Vagina (tissue), 2 donors: ENCODE measurements around the gene RCAN2.

Source experiments
- POLR2A ChIP-seq, 2 donors: fragments of 450-650 bp; IDR thresholded peaks; one replicate each; pipeline ENCODE4 v1.6.1; 2017; ENCODE audit warnings: antibody characterized with exemption in 2 of 2, mild to moderate bottlenecking in 2 of 2, moderate library complexity in 2 of 2
- TF ChIP-seq, protein P1 (sequence below), 3 experiments: fragments of 450-650 bp in 2 of 3; fragments of 200-600 bp in 1 of 3; sonication (generic) in 1 of 3; IDR thresholded peaks; one replicate each; pipeline ENCODE4 v1.5.1; 2017 to 2019; ENCODE audit warnings: antibody characterized with exemption in 3 of 3, mild to moderate bottlenecking in 2 of 3, moderate library complexity in 2 of 3

DNA sequence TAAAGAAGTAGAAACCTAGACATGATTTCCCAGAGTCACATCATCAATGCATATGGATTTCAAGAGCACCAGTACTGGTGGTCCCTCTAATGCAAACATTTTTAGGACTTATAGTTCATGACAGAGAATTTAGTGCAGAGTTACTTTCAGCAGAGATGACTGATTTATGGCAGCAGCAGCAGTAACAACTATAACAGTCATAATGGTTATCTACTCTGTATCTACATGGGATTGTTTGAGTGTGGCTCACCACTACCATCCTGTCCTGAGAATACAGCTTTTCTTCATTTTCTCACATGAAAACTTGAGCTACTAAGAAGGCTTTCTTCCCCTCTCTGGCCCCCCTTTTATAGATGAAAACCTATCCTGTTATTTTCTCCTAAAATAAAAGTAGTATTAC, 192.0 kb downstream of the RCAN2 start:
- TF ChIP-seq, protein P1, sequence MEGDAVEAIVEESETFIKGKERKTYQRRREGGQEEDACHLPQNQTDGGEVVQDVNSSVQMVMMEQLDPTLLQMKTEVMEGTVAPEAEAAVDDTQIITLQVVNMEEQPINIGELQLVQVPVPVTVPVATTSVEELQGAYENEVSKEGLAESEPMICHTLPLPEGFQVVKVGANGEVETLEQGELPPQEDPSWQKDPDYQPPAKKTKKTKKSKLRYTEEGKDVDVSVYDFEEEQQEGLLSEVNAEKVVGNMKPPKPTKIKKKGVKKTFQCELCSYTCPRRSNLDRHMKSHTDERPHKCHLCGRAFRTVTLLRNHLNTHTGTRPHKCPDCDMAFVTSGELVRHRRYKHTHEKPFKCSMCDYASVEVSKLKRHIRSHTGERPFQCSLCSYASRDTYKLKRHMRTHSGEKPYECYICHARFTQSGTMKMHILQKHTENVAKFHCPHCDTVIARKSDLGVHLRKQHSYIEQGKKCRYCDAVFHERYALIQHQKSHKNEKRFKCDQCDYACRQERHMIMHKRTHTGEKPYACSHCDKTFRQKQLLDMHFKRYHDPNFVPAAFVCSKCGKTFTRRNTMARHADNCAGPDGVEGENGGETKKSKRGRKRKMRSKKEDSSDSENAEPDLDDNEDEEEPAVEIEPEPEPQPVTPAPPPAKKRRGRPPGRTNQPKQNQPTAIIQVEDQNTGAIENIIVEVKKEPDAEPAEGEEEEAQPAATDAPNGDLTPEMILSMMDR (IDR thresholded peaks at IDR 0.05): no peak
- no peak for TF ChIP-seq POLR2A (IDR thresholded peaks at IDR 0.05)
